Stimulated activated naive B cell treated with anti-CD40 and anti-IgM and Interleukin-4, amounts not matched to agents 10 μg/mL and 1 μg/mL and 100 μg/mL, for 72 hours (primary cell): ENCODE data around the gene ATN1.

Source experiments
- ATAC-seq, 2 donors: fragments of 150-1000 bp; cut with Tn5 transposase; replicated peaks; 2 replicates each; pipeline ENCODE4 v1.10.0; 2021; ENCODE audit warnings: moderate library complexity in 1 of 2
- DNase-seq: peaks from one replicate; pipeline ENCODE4 v3.0.0; 2021
- H3K27ac Mint-ChIP-seq: one replicate; pipeline ENCODE4 v1.8.0; 2022; ENCODE audit warnings: mild to moderate bottlenecking, mixed read lengths
- H3K27me3 Mint-ChIP-seq, 2 donors: one replicate each; pipeline ENCODE4 v1.8.0; 2022; ENCODE audit warnings: mixed read lengths in 2 of 2
- H3K36me3 Mint-ChIP-seq, 2 donors: one replicate each; pipeline ENCODE4 v1.8.0; 2022; ENCODE audit warnings: mixed read lengths in 2 of 2, mild to moderate bottlenecking in 1 of 2
- H3K4me1 Mint-ChIP-seq, 2 donors: one replicate each; pipeline ENCODE4 v1.8.0; 2022; ENCODE audit warnings: mixed read lengths in 2 of 2, mild to moderate bottlenecking in 1 of 2
- H3K4me3 Mint-ChIP-seq, 2 donors: one replicate each; pipeline ENCODE4 v1.8.0; 2022; ENCODE audit warnings: mild to moderate bottlenecking in 2 of 2, mixed read lengths in 2 of 2, moderate library complexity in 1 of 2
- H3K9me3 Mint-ChIP-seq, 2 donors: one replicate each; pipeline ENCODE4 v1.8.0; 2022; ENCODE audit warnings: mixed read lengths in 2 of 2, mild to moderate bottlenecking in 1 of 2

Gene ATN1

GRCh38 chr12:6950811-6951540, 23.2 kb downstream of the ATN1 start, which contains the start of gene PTPN6:
PTPN6 (plus strand) TSS chr12:6951356; CDS start chr12:6951513, 157 bp downstream.
- Mint-ChIP-seq H3K36me3 (peaks cover 44 to 63% of the 10 kb centered on the region in 2 donors), H3K27me3 (no peaks in the 10 kb centered on the region), H3K27ac (peak within 1 kb of the TSS; percentile 100), H3K4me1 (peaks cover 63 to 86% of the 10 kb centered on the region in 2 donors), H3K9me3 (no peaks in the 10 kb centered on the region), H3K4me3 (peak within 1 kb of the TSS; percentile 93 to 98)
- DNase-seq (peak; percentile 76), ATAC-seq (peak; percentile 57 to 65)

- Mint-ChIP-seq H3K36me3 (peaks cover 50 to 67% of the 10 kb centered on the region in 2 donors), H3K27ac (peak overlapping the region; percentile 100)
- DNase-seq = no peak
These were observed 23.9 kb downstream of the ATN1 start for GRCh38 chr12:6951551-6952120.

GRCh38 chr12:6952121-6952862, 24.5 kb downstream of the ATN1 start:
- Mint-ChIP-seq H3K4me3 (peak overlapping the region; percentile 93 to 98), H3K4me1 (peaks cover 65 to 86% of the 10 kb centered on the region in 2 donors), H3K27ac (peak overlapping the region; percentile 100), H3K27me3 (no peaks in the 10 kb centered on the region), H3K9me3 (no peaks in the 10 kb centered on the region), H3K36me3 (peaks cover 57 to 73% of the 10 kb centered on the region in 2 donors)
- DNase-seq = no peak
- ATAC-seq = no peak

More at GRCh38 chr12:6951551-6952120, 23.9 kb downstream of the ATN1 start:
- Mint-ChIP-seq H3K4me1 (peaks cover 64 to 86% of the 10 kb centered on the region in 2 donors), H3K9me3 (no peaks in the 10 kb centered on the region), H3K27me3 (no peaks in the 10 kb centered on the region), H3K4me3 (peak overlapping the region; percentile 93 to 98)
- ATAC-seq = peak in 1 of 2 donors; percentile 4

GRCh38 chr12:6952863-6953441, 25.2 kb downstream of the ATN1 start:
- peaks cover 66 to 86% of the 10 kb centered on the region in 2 donors for H3K4me1 Mint-ChIP-seq
- ATAC-seq (no peak), DNase-seq (no peak)
- no peaks in the 10 kb centered on the region for H3K9me3 Mint-ChIP-seq
- no peaks in the 10 kb centered on the region for H3K27me3 Mint-ChIP-seq
- H3K36me3 Mint-ChIP-seq = peaks cover 58 to 73% of the 10 kb centered on the region in 2 donors
- H3K27ac Mint-ChIP-seq = peak overlapping the region; percentile 100
- H3K4me3 Mint-ChIP-seq = peak overlapping the region; percentile 93 to 98

- ATAC-seq (peak; percentile 51), DNase-seq (peak; percentile 87)
- peaks cover 62 to 77% of the 10 kb centered on the region in 2 donors for H3K36me3 Mint-ChIP-seq
- peak overlapping the region; percentile 93 to 98 for H3K4me3 Mint-ChIP-seq
- H3K4me1 Mint-ChIP-seq = peaks cover 69 to 86% of the 10 kb centered on the region in 2 donors
- H3K9me3 Mint-ChIP-seq = no peaks in the 10 kb centered on the region
- H3K27me3 Mint-ChIP-seq = no peaks in the 10 kb centered on the region
- H3K27ac Mint-ChIP-seq = peak overlapping the region; percentile 100
These were observed 25.9 kb downstream of the ATN1 start for GRCh38 chr12:6953442-6954315.

GRCh38 chr12:6954316-6955107, 26.8 kb downstream of the ATN1 start:
- Mint-ChIP-seq H3K9me3 (no peaks in the 10 kb centered on the region), H3K4me3 (peak overlapping the region; percentile 93 to 98), H3K4me1 (peaks cover 69 to 86% of the 10 kb centered on the region in 2 donors), H3K27me3 (no peaks in the 10 kb centered on the region), H3K27ac (peak overlapping the region; percentile 100), H3K36me3 (peaks cover 71 to 82% of the 10 kb centered on the region in 2 donors)
- DNase-seq (no peak), ATAC-seq (no peak)

GRCh38 chr12:6955108-6956020, 27.6 kb downstream of the ATN1 start:
- no peak for ATAC-seq
- Mint-ChIP-seq H3K4me1 (peaks cover 70 to 86% of the 10 kb centered on the region in 2 donors), H3K9me3 (no peaks in the 10 kb centered on the region), H3K27ac (peak overlapping the region; percentile 100), H3K4me3 (peak overlapping the region; percentile 93 to 98), H3K36me3 (peaks cover 79 to 89% of the 10 kb centered on the region in 2 donors), H3K27me3 (no peaks in the 10 kb centered on the region)
- no peak for DNase-seq

- Mint-ChIP-seq H3K4me1 (peaks cover 71 to 86% of the 10 kb centered on the region in 2 donors), H3K9me3 (no peaks in the 10 kb centered on the region), H3K4me3 (peak overlapping the region; percentile 93 to 98), H3K27ac (peak overlapping the region; percentile 100), H3K36me3 (peaks cover 83 to 94% of the 10 kb centered on the region in 2 donors), H3K27me3 (no peaks in the 10 kb centered on the region)
- no peak for ATAC-seq
- DNase-seq = no peak
These were observed 28.4 kb downstream of the ATN1 start for GRCh38 chr12:6956021-6956727.

GRCh38 chr12:6957151-6957701, 29.5 kb downstream of the ATN1 start:
- Mint-ChIP-seq H3K27ac (peak overlapping the region; percentile 100), H3K4me1 (peaks cover 81 to 97% of the 10 kb centered on the region in 2 donors), H3K4me3 (peak overlapping the region; percentile 93 to 98), H3K9me3 (no peaks in the 10 kb centered on the region), H3K36me3 (peaks cover 79 to 96% of the 10 kb centered on the region in 2 donors), H3K27me3 (no peaks in the 10 kb centered on the region)
- ATAC-seq = no peak
- no peak for DNase-seq

- H3K27ac Mint-ChIP-seq = peak overlapping the region; percentile 98
- H3K36me3 Mint-ChIP-seq = peaks cover 78 to 95% of the 10 kb centered on the region in 2 donors
- no peak for ATAC-seq
- H3K27me3 Mint-ChIP-seq = no peaks in the 10 kb centered on the region
- peaks cover 88 to 100% of the 10 kb centered on the region in 2 donors for H3K4me1 Mint-ChIP-seq
- no peaks in the 10 kb centered on the region for H3K9me3 Mint-ChIP-seq
- DNase-seq = no peak
- peak overlapping the region; percentile 89 for H3K4me3 Mint-ChIP-seq
These were observed 30.2 kb downstream of the ATN1 start for GRCh38 chr12:6957741-6958608.
